SK-N-SH (cell line): ENCODE results near the gene ETV6. TPM values are rescaled to one million over a fixed set of nuclear protein-coding genes. Genes with fewer than 3 reads are reported as not detected.

ENCODE experiments used
- CTCF ChIA-PET: fragments of 300-600, 350-600 bp; formaldehyde crosslinking; extraction: SDS; loops from one replicate; lab custom pipeline; 2021; lab: Yijun Ruan, JAX
- POLR2A ChIA-PET: fragments of 350-600 bp; sonication (Branson Sonifier 250); formaldehyde crosslinking; extraction: SDS; loops from one replicate; lab custom pipeline; 2020; ENCODE audit warnings: antibody characterized with exemption, inconsistent platforms; lab: Yijun Ruan, JAX
- DNase-seq: peaks from one replicate; pipeline ENCODE4 v3.0.0; 2012
- H2AFZ ChIP-seq: fragments of 200-600 bp; sonication (generic); 2 replicates; pipeline ENCODE4 v1.8.1; 2016; ENCODE audit warnings: antibody characterized with exemption, mild to moderate bottlenecking, low read depth
- H3F3A ChIP-seq: fragments of 200-600 bp; sonication (generic); replicated peaks from 2 replicates; pipeline ENCODE3; 2016; ENCODE audit warnings: antibody characterized with exemption, mild to moderate bottlenecking; ENCODE audit not compliant: insufficient read depth
- H3K27ac ChIP-seq, 2 experiments: fragments of 200-500 bp in 1 of 2; fragments of 200-600 bp in 1 of 2; sonication (Bioruptor generic) in 1 of 2; sonication (generic), shearing (Covaris generic) in 1 of 2; 2 replicates each; pipeline versions ENCODE4 v1.5.1 to v1.6.1; 2014 to 2016; ENCODE audit warnings: low read depth in 2 of 2, inconsistent platforms in 1 of 2, low read length in 1 of 2, mild to moderate bottlenecking in 1 of 2, mixed read lengths in 1 of 2
- H3K27me3 ChIP-seq: fragments of 200-600 bp; sonication (generic), shearing (Covaris generic); 2 replicates; pipeline ENCODE4 v1.6.1; 2016; ENCODE audit warnings: mixed run types; ENCODE audit not compliant: insufficient read depth
- H3K36me3 ChIP-seq, 2 experiments: fragments of 200-500 bp in 1 of 2; fragments of 200-600 bp in 1 of 2; sonication (Bioruptor generic) in 1 of 2; sonication (generic) in 1 of 2; replicated peaks in 1 of 2; 2 replicates each; pipeline versions ENCODE3 to v1.5.1; 2014 to 2016; ENCODE audit warnings: low read length in 1 of 2, mild to moderate bottlenecking in 1 of 2; ENCODE audit not compliant: insufficient read depth in 2 of 2, control insufficient read depth in 1 of 2
- H3K4me1 ChIP-seq, 2 experiments: fragments of 200-500 bp in 1 of 2; fragments of 200-600 bp in 1 of 2; sonication (Bioruptor generic) in 1 of 2; sonication (generic), shearing (Covaris generic) in 1 of 2; 2 replicates each; pipeline versions ENCODE4 v1.5.1 to v1.6.1; 2014 to 2016; ENCODE audit warnings: low read depth in 1 of 2, low read length in 1 of 2, mixed run types in 1 of 2; ENCODE audit not compliant: insufficient read depth in 2 of 2, control insufficient read depth in 1 of 2
- H3K4me2 ChIP-seq: fragments of 200-600 bp; sonication (generic), shearing (Covaris generic); 2 replicates; pipeline ENCODE4 v1.6.1; 2017; ENCODE audit warnings: mixed run types
- H3K4me3 ChIP-seq, 2 experiments: fragments of 200-500 bp in 1 of 2; fragments of 200-600 bp in 1 of 2; sonication (Bioruptor generic) in 1 of 2; sonication (generic), shearing (Covaris generic) in 1 of 2; 2 replicates each; pipeline versions ENCODE4 v1.5.1 to v1.8.1; 2014 to 2016; ENCODE audit warnings: low read depth in 2 of 2, inconsistent platforms in 1 of 2, low read length in 1 of 2, mild to moderate bottlenecking in 1 of 2, mixed read lengths in 1 of 2, moderate library complexity in 1 of 2
- H3K79me2 ChIP-seq: fragments of 200-600 bp; sonication (generic); 2 replicates; pipeline ENCODE4 v1.8.1; 2017; ENCODE audit warnings: mild to moderate bottlenecking; ENCODE audit not compliant: insufficient read depth
- H3K9ac ChIP-seq: fragments of 200-600 bp; sonication (generic); 2 replicates; pipeline ENCODE4 v1.6.1; 2017; ENCODE audit warnings: mixed run types
- H3K9me2 ChIP-seq: fragments of 200-600 bp; sonication (generic); 2 replicates; pipeline ENCODE4 v1.6.1; 2017; ENCODE audit warnings: mixed run types
- H3K9me3 ChIP-seq: fragments of 200-600 bp; sonication (generic); 2 replicates; pipeline ENCODE4 v1.6.1; 2017; ENCODE audit warnings: mixed run types, mild to moderate bottlenecking, moderate library complexity
- H4K20me1 ChIP-seq: fragments of 200-600 bp; sonication (generic); 2 replicates; pipeline ENCODE4 v1.6.1; 2017; ENCODE audit warnings: mild to moderate bottlenecking, mixed run types; ENCODE audit not compliant: insufficient read depth
- CTCF ChIP-seq: fragments of 200-600 bp; sonication (generic); IDR thresholded peaks from 2 replicates; pipeline ENCODE4 v1.6.1; 2017; ENCODE audit warnings: antibody characterized with exemption, mild to moderate bottlenecking, moderate library complexity
- EP300 ChIP-seq, 2 experiments: IDR thresholded peaks; 2 replicates each; pipeline versions ENCODE4 v1.4.0 to v1.6.1; 2012; ENCODE audit warnings: borderline replicate concordance in 1 of 2, low read depth in 1 of 2, low read length in 1 of 2
- FOSL2 ChIP-seq: IDR thresholded peaks from 2 replicates; pipeline ENCODE4 v1.4.0; 2012; ENCODE audit warnings: low read depth, mild to moderate bottlenecking, moderate library complexity, borderline replicate concordance
- FOXJ3 ChIP-seq: sonication (generic); formaldehyde crosslinking; IDR thresholded peaks from 2 replicates; pipeline ENCODE4 v1.5.1; 2020; ENCODE audit warnings: mild to moderate bottlenecking, missing genetic modification reagents
- JUND ChIP-seq: IDR thresholded peaks from 2 replicates; pipeline ENCODE4 v1.4.0; 2012
- NFIC ChIP-seq: IDR thresholded peaks from 2 replicates; pipeline ENCODE4 v1.4.0; 2012; ENCODE audit warnings: borderline replicate concordance
- PBX3 ChIP-seq: IDR thresholded peaks from 2 replicates; pipeline ENCODE4; 2012
- POLR2AphosphoS5 ChIP-seq: IDR thresholded peaks from 2 replicates; pipeline ENCODE4 v1.6.1; 2012; ENCODE audit warnings: low read depth, low read length
- RXRA ChIP-seq: IDR thresholded peaks from 2 replicates; pipeline ENCODE4 v1.4.0; 2012; ENCODE audit warnings: low read depth, mild to moderate bottlenecking, borderline replicate concordance
- SIN3A ChIP-seq: IDR thresholded peaks from 2 replicates; pipeline ENCODE4 v1.6.1; 2012; ENCODE audit warnings: low read depth, mild to moderate bottlenecking, low read length, moderate library complexity, borderline replicate concordance
- USF2 ChIP-seq: fragments of 150-350 bp; IDR thresholded peaks from 2 replicates; pipeline ENCODE4 v1.6.1; 2017; ENCODE audit warnings: antibody characterized with exemption, low read length, low read depth, borderline replicate concordance
- YY1 ChIP-seq: IDR thresholded peaks from 2 replicates; pipeline ENCODE4 v1.4.0; 2012; ENCODE audit warnings: low read depth, mild to moderate bottlenecking
- WGBS: methylation state at CpG from one replicate; pipeline ENCODE4 v1.1.6; 2017; ENCODE audit warnings: low lambda C conversion rate; 5-methylcytosine and 5-hydroxymethylcytosine counted together
- polyA plus RNA-seq, 3 experiments: library from polyadenylated mRNA; depleted of rRNA; stranded (reverse); fragments of >200 nt; gene quantifications; 2 replicates each; pipeline ENCODE4 v1.2.3, GENCODE V29; 2012
- TF ChIP-seq, protein P1 (sequence below): fragments of 150-350 bp; IDR thresholded peaks from 2 replicates; pipeline ENCODE4 v1.6.1; 2016; ENCODE audit warnings: mild to moderate bottlenecking, low read depth, low read length

ETV6 gene
- polyA plus RNA-seq, 1 of the 3 experiments (the other 2 are of a cell fraction) = 4.0 TPM

- H3K27me3 ChIP-seq = no peaks in the 10 kb centered on the region
- ChIA-PET CTCF (interaction anchor here (1.0 kb wide), 2 partner anchors 16 to 22 kb away, joined by 3 read pairs; no protein-coding TSS in a partner anchor), POLR2A (no interaction called here)
- no peak overlapping the region for H3K4me3 ChIP-seq
- no peak for DNase-seq
- no peak overlapping the region; the same call in 1 of the 2 replicates for H3K4me2 ChIP-seq
- H3K27ac ChIP-seq = peak overlapping the region; percentile 49 to 53; a peak in 2 of 4 replicates
- no peaks in the 10 kb centered on the region for H3K9me3 ChIP-seq
- WGBS = 79% methylated on average over 3 of the region's 3 CpGs
- H4K20me1 ChIP-seq = no peaks in the 10 kb centered on the region
- peaks cover 18 to 48% of the 10 kb centered on the region in 2 experiments for H3K4me1 ChIP-seq
- TF ChIP-seq SIN3A (no peak), JUND (no peak), PBX3 (no peak), RXRA (no peak)
- H3K79me2 ChIP-seq = peaks cover 26% of the 10 kb centered on the region; the same call in 1 of the 2 replicates
- no peak overlapping the region for H2AFZ ChIP-seq
- no peak overlapping the region for H3K9ac ChIP-seq
- H3K36me3 ChIP-seq = peaks cover 8 to 9% of the 10 kb centered on the region in 2 experiments
- peaks cover 12% of the 10 kb centered on the region for H3F3A ChIP-seq
- H3K9me2 ChIP-seq = no peaks in the 10 kb centered on the region
Observed at GRCh38 chr12:11875414-11875935, 226.0 kb downstream of the ETV6 start.

- no peak overlapping the region for H3K9ac ChIP-seq
- peak overlapping the region; percentile 49 to 53 for H3K27ac ChIP-seq
- TF ChIP-seq NFIC (peak; percentile 60), FOSL2 (no peak)
- H3K4me3 ChIP-seq = no peak overlapping the region
- H3F3A ChIP-seq = peaks cover 12% of the 10 kb centered on the region
- no peaks in the 10 kb centered on the region for H4K20me1 ChIP-seq
- H3K36me3 ChIP-seq = peaks cover 5 to 8% of the 10 kb centered on the region in 2 experiments
- peaks cover 18 to 48% of the 10 kb centered on the region in 2 experiments for H3K4me1 ChIP-seq
- no peaks in the 10 kb centered on the region for H3K9me2 ChIP-seq
- WGBS = 39% methylated on average over 5 of the region's 5 CpGs
- ChIA-PET CTCF (interaction anchor here (1.6 kb wide), 1 partner anchor 222 kb away, joined by 3 read pairs; no protein-coding TSS in a partner anchor), POLR2A (no interaction called here)
- peaks cover 26% of the 10 kb centered on the region; the same call in 1 of the 2 replicates for H3K79me2 ChIP-seq
- no peak overlapping the region for H2AFZ ChIP-seq
- no peaks in the 10 kb centered on the region for H3K9me3 ChIP-seq
- no peaks in the 10 kb centered on the region for H3K27me3 ChIP-seq
- no peak for DNase-seq
- no peak overlapping the region; the same call in 1 of the 2 replicates for H3K4me2 ChIP-seq
Observed at GRCh38 chr12:11876307-11876706, 226.8 kb downstream of the ETV6 start.

GRCh38 chr12:11877102-11877826, 227.8 kb downstream of the ETV6 start:
- POLR2A ChIA-PET = no interaction called here
- H3K4me2 ChIP-seq = peak overlapping the region; percentile 58; the same call in 1 of the 2 replicates
- TF ChIP-seq FOSL2 (no peak), EP300 (IDR thresholded peaks at IDR 0.05; ENCODE audit: borderline replicate concordance in 1 of 2, low read depth in 1 of 2, low read length in 1 of 2) (no peak), POLR2AphosphoS5 (no peak), YY1 (no peak), CTCF (no peak), NFIC (no peak), USF2 (no peak), FOXJ3 (CRISPR knock-in tag) (no peak)
- TF ChIP-seq, protein P1, sequence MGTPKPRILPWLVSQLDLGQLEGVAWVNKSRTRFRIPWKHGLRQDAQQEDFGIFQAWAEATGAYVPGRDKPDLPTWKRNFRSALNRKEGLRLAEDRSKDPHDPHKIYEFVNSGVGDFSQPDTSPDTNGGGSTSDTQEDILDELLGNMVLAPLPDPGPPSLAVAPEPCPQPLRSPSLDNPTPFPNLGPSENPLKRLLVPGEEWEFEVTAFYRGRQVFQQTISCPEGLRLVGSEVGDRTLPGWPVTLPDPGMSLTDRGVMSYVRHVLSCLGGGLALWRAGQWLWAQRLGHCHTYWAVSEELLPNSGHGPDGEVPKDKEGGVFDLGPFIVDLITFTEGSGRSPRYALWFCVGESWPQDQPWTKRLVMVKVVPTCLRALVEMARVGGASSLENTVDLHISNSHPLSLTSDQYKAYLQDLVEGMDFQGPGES = no peak

More at GRCh38 chr12:11877102-11877826, 227.8 kb downstream of the ETV6 start:
- peak overlapping the region in 1 of 2 experiments; percentile 72; a peak in 1 of 4 replicates for H3K27ac ChIP-seq
- no peaks in the 10 kb centered on the region for H3K9me2 ChIP-seq
- 85% methylated on average over 7 of the region's 7 CpGs for WGBS
- CTCF ChIA-PET = interaction anchor here (1.6 kb wide), 1 partner anchor 221 kb away, joined by 3 read pairs; no protein-coding TSS in a partner anchor
- H3K79me2 ChIP-seq = peaks cover 26% of the 10 kb centered on the region; the same call in 1 of the 2 replicates
- H3K36me3 ChIP-seq = peaks cover 2 to 8% of the 10 kb centered on the region in 2 experiments
- peaks cover 12% of the 10 kb centered on the region for H3F3A ChIP-seq
- no peak overlapping the region for H3K9ac ChIP-seq
- no peaks in the 10 kb centered on the region for H4K20me1 ChIP-seq
- no peaks in the 10 kb centered on the region for H3K9me3 ChIP-seq
- H3K27me3 ChIP-seq = no peaks in the 10 kb centered on the region
- H3K4me1 ChIP-seq = peaks cover 18 to 48% of the 10 kb centered on the region in 2 experiments
- H2AFZ ChIP-seq = no peak overlapping the region
- no peak overlapping the region for H3K4me3 ChIP-seq
- no peak for DNase-seq
